Endothelial cell (in vitro differentiated cells): Measurements from ENCODE around the gene ZNF43. TPM values are rescaled to one million over a fixed set of nuclear protein-coding genes. Genes with fewer than 3 reads are reported as not detected.
"Not testable (repeated sequence)": the region's sequence is repeated elsewhere in the genome, so short reads cannot be mapped to it uniquely, and the experiment has no call there.

Experiments
- DNase-seq: peaks from one replicate; pipeline ENCODE4 v3.0.0; 2021; ENCODE audit warnings: low spot score
- H3K27ac Mint-ChIP-seq: one replicate; pipeline ENCODE4 v1.8.0; 2021; ENCODE audit warnings: mixed read lengths, inconsistent platforms; ENCODE audit not compliant: unreplicated experiment
- H3K27me3 Mint-ChIP-seq: one replicate; pipeline ENCODE4 v1.8.0; 2021; ENCODE audit warnings: mild to moderate bottlenecking, moderate library complexity, mixed read lengths, inconsistent platforms; ENCODE audit not compliant: unreplicated experiment
- H3K36me3 Mint-ChIP-seq: one replicate; pipeline ENCODE4 v1.8.0; 2021; ENCODE audit warnings: mild to moderate bottlenecking, low read depth, mixed read lengths, inconsistent platforms; ENCODE audit not compliant: unreplicated experiment
- H3K4me1 Mint-ChIP-seq: one replicate; pipeline ENCODE4 v1.8.0; 2021; ENCODE audit warnings: mild to moderate bottlenecking, mixed read lengths, inconsistent platforms; ENCODE audit not compliant: unreplicated experiment
- H3K4me3 Mint-ChIP-seq: one replicate; pipeline ENCODE4 v1.8.0; 2021; ENCODE audit warnings: mild to moderate bottlenecking, mixed read lengths, inconsistent platforms; ENCODE audit not compliant: unreplicated experiment
- H3K9me3 Mint-ChIP-seq: one replicate; pipeline ENCODE4 v1.8.0; 2021; ENCODE audit warnings: mixed read lengths, inconsistent platforms; ENCODE audit not compliant: unreplicated experiment
- CTCF ChIP-seq: fragments of 200-600 bp; sonication (generic); IDR thresholded peaks from one replicate; pipeline ENCODE4 v1.5.0; 2021; ENCODE audit warnings: antibody characterized with exemption; ENCODE audit not compliant: unreplicated experiment
- total RNA-seq: library from RNA; stranded (reverse); fragmentation: NEBNext Ultra II Directional; extraction: Animal tissue kit (Norgen Biotek cat#: 25700); gene quantifications from one replicate; pipeline ENCODE4 v1.2.1, GENCODE V29; 2021; ENCODE audit not compliant: unreplicated experiment

Gene ZNF43
- total RNA-seq, 1 donor from 2014 or later, result 35.5 TPM

GRCh38 chr19:21877976-21878375, 42.0 kb upstream of the ZNF43 start:
- Mint-ChIP-seq H3K9me3 (peaks cover 46% of the 10 kb centered on the region), H3K36me3 (peaks cover 22% of the 10 kb centered on the region), H3K27ac (no peak overlapping the region), H3K27me3 (peaks cover 7% of the 10 kb centered on the region), H3K4me1 (no peaks in the 10 kb centered on the region), H3K4me3 (no peak overlapping the region)
- no peak for TF ChIP-seq CTCF
- DNase-seq, result no peak

- H3K27me3 Mint-ChIP-seq, H3K4me1 Mint-ChIP-seq, H3K4me3 Mint-ChIP-seq, H3K27ac Mint-ChIP-seq, DNase-seq: not testable (repeated sequence)
- H3K9me3 Mint-ChIP-seq, result peaks cover 46% of the 10 kb centered on the region
- peaks cover 22% of the 10 kb centered on the region for H3K36me3 Mint-ChIP-seq
These were observed 40.6 kb upstream of the ZNF43 start for GRCh38 chr19:21876608-21877007.

- Mint-ChIP-seq H3K36me3 (peaks cover 15% of the 10 kb centered on the region), H3K9me3 (peaks cover 18% of the 10 kb centered on the region), H3K4me1 (no peaks in the 10 kb centered on the region), H3K27me3 (peaks cover 8% of the 10 kb centered on the region), H3K27ac (no peak overlapping the region), H3K4me3 (peak overlapping the region; percentile 66)
- no peak for DNase-seq
- no peak for TF ChIP-seq CTCF
These were observed 21.0 kb upstream of the ZNF43 start for GRCh38 chr19:21856773-21857514.

- H3K36me3 Mint-ChIP-seq, result peaks cover 34% of the 10 kb centered on the region
- peaks cover 16% of the 10 kb centered on the region for H3K9me3 Mint-ChIP-seq
- no peak for TF ChIP-seq CTCF
- DNase-seq, result peak; percentile 94
- H3K27me3 Mint-ChIP-seq, result peaks cover 4% of the 10 kb centered on the region
- peak overlapping the region; percentile 92 for H3K4me3 Mint-ChIP-seq
- peak overlapping the region; percentile 92 for H3K27ac Mint-ChIP-seq
- H3K4me1 Mint-ChIP-seq, result peaks cover 6% of the 10 kb centered on the region
These were observed 15.8 kb upstream of the ZNF43 start for GRCh38 chr19:21851596-21852345.

- Mint-ChIP-seq H3K27me3 (peaks cover 4% of the 10 kb centered on the region), H3K36me3 (peaks cover 38% of the 10 kb centered on the region), H3K4me1 (peaks cover 6% of the 10 kb centered on the region), H3K9me3 (peaks cover 14% of the 10 kb centered on the region), H3K27ac (no peak overlapping the region), H3K4me3 (peak overlapping the region; percentile 92)
- no peak for TF ChIP-seq CTCF
- no peak for DNase-seq
These were observed 14.8 kb upstream of the ZNF43 start for GRCh38 chr19:21850656-21851255.
